Left lung (tissue), 10 donors: Measurements from ENCODE around the gene ZXDB. TPM values are rescaled to one million over a fixed set of nuclear protein-coding genes. Genes with fewer than 3 reads are reported as not detected.
"Not testable (repeated sequence)": the region's sequence is repeated elsewhere in the genome, so short reads cannot be mapped to it uniquely, and the experiment has no call there.

Source experiments
- ATAC-seq: fragments of 200-7000 bp; cut with Tn5 transposase; one replicate; pipeline ENCODE4 v1.9.1; 2020; ENCODE audit warnings: moderate library complexity
- DNase-seq, 4 donors: peaks; one replicate each; pipeline ENCODE4 v3.0.0-alpha.2; 2013 to 2020
- H3K27ac ChIP-seq, 2 donors: fragments of 200-600 bp; sonication (generic) in 1 of 2; one replicate each; pipeline versions ENCODE4 v1.5.0 to v1.8.0; 2020 to 2021
- H3K27me3 ChIP-seq, 2 donors: fragments of 200-600 bp; sonication (generic) in 1 of 2; one replicate each; pipeline versions ENCODE4 v1.5.0 to v1.8.0; 2020 to 2021
- H3K36me3 ChIP-seq, 2 donors: fragments of 200-600 bp; sonication (generic) in 1 of 2; one replicate each; pipeline versions ENCODE4 v1.5.0 to v1.8.0; 2020 to 2021
- H3K4me1 ChIP-seq, 2 donors: fragments of 200-600 bp; one replicate each; pipeline ENCODE4 v1.8.0; 2021
- H3K4me3 ChIP-seq, 2 donors: fragments of 200-600 bp; sonication (generic) in 1 of 2; one replicate each; pipeline versions ENCODE4 v1.5.0 to v1.8.0; 2020 to 2021; ENCODE audit warnings: mild to moderate bottlenecking in 1 of 2
- H3K9me3 ChIP-seq, 2 donors: fragments of 200-600 bp; sonication (generic) in 1 of 2; one replicate each; pipeline versions ENCODE4 v1.5.0 to v1.8.0; 2020 to 2021
- CTCF ChIP-seq, 2 donors: fragments of 200-600 bp; sonication (generic) in 1 of 2; IDR thresholded peaks; one replicate each; pipeline versions ENCODE4 v1.5.0 to v1.8.0; 2021; ENCODE audit warnings: antibody characterized with exemption in 2 of 2
- intact Hi-C, 2 donors: fragments of 100-400 bp; cut with DNase I; formaldehyde crosslinking; loops; one replicate each; pipeline versions ENCODE4 v1.11.2 to v1.14.2; 2022
- polyA plus RNA-seq, 6 donors: library from polyadenylated mRNA; unstranded; fragments of 120-200 nt; gene quantifications; one replicate each; pipeline ENCODE4 v1.2.1, GENCODE V29; 2013; ENCODE audit not compliant: insufficient read length in 6 of 6
- total RNA-seq, 2 donors: library from RNA; stranded (reverse); fragmentation: NEBNext Ultra II Directional; extraction: Animal tissue kit (Norgen Biotek cat#: 25700); gene quantifications; one replicate each; pipeline ENCODE4 v1.2.1, GENCODE V29; 2021
- donor health status: DM: no; HTN: yes; CAD: no.
- donor health status: DM: no; HTN: no; CAD: no.

Gene ZXDB
- total and polyA plus RNA-seq, 8 donors: 6.3 to 9.3 (median 8.7) TPM

- Histone ChIP-seq H3K27me3 (no peaks in the 10 kb centered on the region), H3K36me3 (no peaks in the 10 kb centered on the region)
Measured at GRCh38 chrX:57586360-57586759, 5.5 kb upstream of the ZXDB start.

GRCh38 chrX:57587062-57587461 is 4.7 kb upstream of the ZXDB start:
- no peak overlapping the region for H3K27ac ChIP-seq
- ATAC-seq: no peak
- no peaks in the 10 kb centered on the region for H3K27me3 ChIP-seq
- H3K36me3 ChIP-seq: no peaks in the 10 kb centered on the region
- TF ChIP-seq CTCF (IDR thresholded peaks at IDR 0.05): no peak
- H3K9me3 ChIP-seq: no peaks in the 10 kb centered on the region
- intact Hi-C loops: no loop called here
- no peak overlapping the region for H3K4me3 ChIP-seq
- DNase-seq: no peak
- no peaks in the 10 kb centered on the region for H3K4me1 ChIP-seq

More at GRCh38 chrX:57586360-57586759, 5.5 kb upstream of the ZXDB start:
- Histone ChIP-seq H3K4me3 (no peak overlapping the region), H3K4me1 (no peaks in the 10 kb centered on the region), H3K9me3 (no peaks in the 10 kb centered on the region), H3K27ac (no peak overlapping the region)
- intact Hi-C loops: no loop called here
- no peak for DNase-seq
- no peak for TF ChIP-seq CTCF (IDR thresholded peaks at IDR 0.05)
- no peak for ATAC-seq

GRCh38 chrX:57587607-57588006 is 4.2 kb upstream of the ZXDB start:
- Histone ChIP-seq H3K27ac (no peak overlapping the region), H3K9me3 (no peaks in the 10 kb centered on the region), H3K27me3 (no peaks in the 10 kb centered on the region), H3K36me3 (no peaks in the 10 kb centered on the region), H3K4me3 (no peak overlapping the region), H3K4me1 (no peaks in the 10 kb centered on the region)
- TF ChIP-seq CTCF (IDR thresholded peaks at IDR 0.05): no peak
- DNase-seq (no peak), ATAC-seq (no peak)
- intact Hi-C loops: no loop called here

GRCh38 chrX:57592160-57592893 is 516 bp downstream of the ZXDB start:
- H3K9me3 ChIP-seq, intact Hi-C loops, H3K27me3 ChIP-seq, H3K36me3 ChIP-seq: not testable (repeated sequence)
- Histone ChIP-seq H3K4me3 (peak overlapping the region; percentile 33 to 50), H3K4me1 (peaks cover 0 to 20% of the 10 kb centered on the region in 2 donors), H3K27ac (peak overlapping the region; percentile 89 to 90)
- DNase-seq (peak in 2 of 4 donors; percentile 27 to 76), ATAC-seq (peak; percentile 89)

DNA sequence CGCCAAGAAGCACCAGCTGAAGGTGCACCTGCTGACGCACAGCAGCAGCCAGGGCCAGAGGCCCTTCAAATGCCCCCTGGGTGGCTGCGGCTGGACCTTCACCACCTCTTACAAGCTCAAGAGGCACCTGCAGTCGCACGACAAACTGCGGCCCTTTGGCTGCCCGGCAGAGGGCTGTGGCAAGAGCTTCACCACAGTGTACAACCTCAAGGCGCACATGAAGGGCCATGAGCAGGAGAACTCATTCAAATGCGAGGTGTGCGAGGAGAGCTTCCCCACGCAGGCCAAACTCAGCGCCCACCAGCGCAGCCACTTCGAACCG is 1.0 kb downstream of the ZXDB start:
- DNase-seq (peak in 3 of 4 donors; percentile 14 to 70 (median 46)), ATAC-seq (peak; percentile 63)
- Histone ChIP-seq H3K4me3 (peak overlapping the region; percentile 33 to 50), H3K4me1 (peaks cover 0 to 20% of the 10 kb centered on the region in 2 donors), H3K27ac (peak overlapping the region; percentile 89 to 90)
- intact Hi-C loops, H3K36me3 ChIP-seq, H3K9me3 ChIP-seq, H3K27me3 ChIP-seq: not testable (repeated sequence)

- intact Hi-C loops: no loop called here
- H3K4me1 ChIP-seq: peaks cover 0 to 20% of the 10 kb centered on the region in 2 donors
- no peaks in the 10 kb centered on the region for H3K27me3 ChIP-seq
- no peak overlapping the region for H3K4me3 ChIP-seq
- peak in 1 of 4 donors; percentile 23 for DNase-seq
- no peak for ATAC-seq
- H3K27ac ChIP-seq: peak overlapping the region in 1 of 2 donors; percentile 3
- no peaks in the 10 kb centered on the region for H3K36me3 ChIP-seq
- H3K9me3 ChIP-seq: no peaks in the 10 kb centered on the region
- TF ChIP-seq CTCF (IDR thresholded peaks at IDR 0.05): no peak
Measured at GRCh38 chrX:57595381-57595811, 3.6 kb downstream of the ZXDB start.
